Hepatocyte (in vitro differentiated cells): ENCODE measurements around the gene PIK3CA. TPM values are rescaled to one million over a fixed set of nuclear protein-coding genes. Genes with fewer than 3 reads are reported as not detected.

Experiments used
- DNase-seq: peaks from one replicate; pipeline ENCODE4 v3.0.0-alpha.2; 2016; ENCODE audit warnings: low spot score
- H2AFZ ChIP-seq: fragments of 200-600 bp; sonication (generic); 2 replicates; pipeline ENCODE4 v1.6.0; 2016; ENCODE audit warnings: antibody characterized with exemption, mild to moderate bottlenecking
- H3K27ac ChIP-seq: fragments of 200-600 bp; sonication (generic); 2 replicates; pipeline ENCODE4 v1.5.1; 2016; ENCODE audit warnings: mild to moderate bottlenecking
- H3K27me3 ChIP-seq: fragments of 200-600 bp; sonication (generic); 2 replicates; pipeline ENCODE4 v1.6.1; 2016
- H3K36me3 ChIP-seq: fragments of 200-600 bp; sonication (generic); replicated peaks from 2 replicates; pipeline ENCODE4 v1.5.1; 2016; ENCODE audit warnings: low read depth; ENCODE audit not compliant: insufficient read depth
- H3K4me1 ChIP-seq: fragments of 200-600 bp; sonication (generic); 2 replicates; pipeline ENCODE4 v1.5.1; 2016; ENCODE audit warnings: mild to moderate bottlenecking, moderate library complexity; ENCODE audit not compliant: insufficient read depth
- H3K4me2 ChIP-seq: fragments of 200-600 bp; sonication (generic); 2 replicates; pipeline ENCODE4 v1.6.0; 2016
- H3K4me3 ChIP-seq: fragments of 200-600 bp; sonication (generic); 2 replicates; pipeline ENCODE4 v1.5.1; 2016; ENCODE audit warnings: mild to moderate bottlenecking
- H3K79me2 ChIP-seq: fragments of 200-600 bp; sonication (generic); 2 replicates; pipeline ENCODE4 v1.6.0; 2017; ENCODE audit warnings: mild to moderate bottlenecking
- H3K9me2 ChIP-seq: fragments of 200-600 bp; sonication (generic); replicated peaks from 2 replicates; pipeline ENCODE4 v1.6.0; 2017; ENCODE audit warnings: mild to moderate bottlenecking; ENCODE audit not compliant: insufficient read depth
- H3K9me3 ChIP-seq: fragments of 200-600 bp; sonication (generic); 2 replicates; pipeline ENCODE4 v1.5.1; 2016; ENCODE audit warnings: low read depth, mild to moderate bottlenecking
- H4K20me1 ChIP-seq: fragments of 200-600 bp; sonication (generic); 2 replicates; pipeline ENCODE4 v1.6.0; 2016; ENCODE audit warnings: mild to moderate bottlenecking; ENCODE audit not compliant: insufficient read depth, poor library complexity, severe bottlenecking
- CTCF ChIP-seq: fragments of 200-600 bp; sonication (generic); IDR thresholded peaks from 2 replicates; pipeline ENCODE4 v1.5.1; 2016; ENCODE audit warnings: antibody characterized with exemption, mild to moderate bottlenecking; ENCODE audit not compliant: poor library complexity
- EZH2 ChIP-seq: fragments of 200-600 bp; sonication (generic); IDR thresholded peaks from 2 replicates; pipeline ENCODE4 v1.6.1; 2016; ENCODE audit warnings: antibody characterized with exemption, mild to moderate bottlenecking, borderline replicate concordance
- EZH2phosphoT487 ChIP-seq: fragments of 200-600 bp; sonication (generic); IDR thresholded peaks from one replicate; pipeline ENCODE4 v1.6.1; 2018; ENCODE audit warnings: antibody characterized with exemption, mild to moderate bottlenecking, low read depth, moderate library complexity; ENCODE audit not compliant: unreplicated experiment, severe bottlenecking
- WGBS: methylation state at CpG from one replicate; pipeline ENCODE4 v1.1.6; 2016; ENCODE audit warnings: low lambda C conversion rate; ENCODE audit errors: missing lambda C conversion rate; 5-methylcytosine and 5-hydroxymethylcytosine counted together
- polyA plus RNA-seq: library from polyadenylated mRNA; unstranded; fragments of >200 nt; fragmentation: Nextera tagmentation; extraction: Ambion mirVana; gene quantifications from 2 replicates; pipeline ENCODE4 v1.2.1, GENCODE V29; 2016
- total RNA-seq: library from RNA; depleted of rRNA; stranded (reverse); fragments of >200 nt; gene quantifications from 2 replicates; pipeline ENCODE4 v1.2.3, GENCODE V29; 2014

The PIK3CA gene
- total and polyA plus RNA-seq, 2 experiments from 2014 or later = 5.9 to 21.0 TPM

GRCh38 chr3:179194931-179195330, 46.8 kb downstream of the PIK3CA start:
- Histone ChIP-seq H3K9me3 (no peaks in the 10 kb centered on the region), H3K4me1 (peaks cover 25% of the 10 kb centered on the region), H3K4me3 (no peak overlapping the region), H3K4me2 (peak overlapping the region; percentile 18), H3K27ac (peak overlapping the region; percentile 24), H3K9me2 (no peaks in the 10 kb centered on the region), H3K27me3 (no peaks in the 10 kb centered on the region), H3K36me3 (no peaks in the 10 kb centered on the region), H2AFZ (no peak overlapping the region), H3K79me2 (peaks cover 87% of the 10 kb centered on the region), H4K20me1 (no peaks in the 10 kb centered on the region)
- peak; percentile 9 for DNase-seq
- 38% methylated on average over 4 of the region's 4 CpGs for WGBS
- no peak for TF ChIP-seq EZH2phosphoT487
- no peak for TF ChIP-seq EZH2
- TF ChIP-seq CTCF = no peak

GRCh38 chr3:179196098-179196497, 47.9 kb downstream of the PIK3CA start:
- no peaks in the 10 kb centered on the region for H4K20me1 ChIP-seq
- no peak for DNase-seq
- TF ChIP-seq CTCF (no peak), EZH2 (no peak), EZH2phosphoT487 (no peak)
- H3K9me3 ChIP-seq = no peaks in the 10 kb centered on the region
- H3K9me2 ChIP-seq = no peaks in the 10 kb centered on the region
- 58% methylated on average over 1 of the region's 1 CpG for WGBS
- no peak overlapping the region for H3K27ac ChIP-seq
- no peak overlapping the region for H3K4me3 ChIP-seq
- no peak overlapping the region for H2AFZ ChIP-seq
- no peaks in the 10 kb centered on the region for H3K36me3 ChIP-seq
- H3K79me2 ChIP-seq = peaks cover 79% of the 10 kb centered on the region
- H3K27me3 ChIP-seq = no peaks in the 10 kb centered on the region
- no peak overlapping the region for H3K4me2 ChIP-seq
- H3K4me1 ChIP-seq = peaks cover 13% of the 10 kb centered on the region

GRCh38 chr3:179196700-179197099, 48.5 kb downstream of the PIK3CA start:
- WGBS = 87% methylated on average over 4 of the region's 4 CpGs

More at GRCh38 chr3:179196700-179197099, 48.5 kb downstream of the PIK3CA start:
- TF ChIP-seq EZH2phosphoT487 (no peak), EZH2 (no peak), CTCF (no peak)
- Histone ChIP-seq H3K4me2 (no peak overlapping the region), H3K4me1 (peaks cover 12% of the 10 kb centered on the region), H3K79me2 (peaks cover 73% of the 10 kb centered on the region), H3K9me3 (no peaks in the 10 kb centered on the region), H3K4me3 (no peak overlapping the region), H3K9me2 (no peaks in the 10 kb centered on the region), H3K27ac (no peak overlapping the region), H3K27me3 (no peaks in the 10 kb centered on the region), H2AFZ (no peak overlapping the region), H3K36me3 (no peaks in the 10 kb centered on the region), H4K20me1 (no peaks in the 10 kb centered on the region)
- DNase-seq = no peak
